Measurements from ENCODE around the gene IFNA6.
"Not testable (repeated sequence)": the region's sequence is repeated elsewhere in the genome, so short reads cannot be mapped to it uniquely, and the experiment has no call there.

IFNA6 gene

DNA sequence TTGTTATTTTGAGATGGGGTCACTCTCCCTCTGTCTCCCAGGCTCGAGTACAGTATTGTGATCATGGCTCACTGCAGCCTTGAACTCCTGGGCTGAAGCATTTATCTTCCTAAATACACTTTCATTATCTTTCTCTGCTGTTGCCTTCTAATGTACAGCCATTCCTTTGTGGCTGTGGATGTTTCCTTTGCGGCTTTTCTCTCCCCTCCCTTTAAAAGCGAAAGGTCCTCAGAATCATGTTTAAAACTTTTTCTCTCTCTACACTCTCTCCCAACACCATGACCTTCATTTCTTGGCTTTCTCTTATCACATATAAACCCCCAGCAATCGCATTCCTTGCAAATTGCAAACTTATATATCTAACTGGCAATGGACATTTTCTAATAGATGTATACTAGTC is 32.9 kb upstream of the IFNA6 start:
- no peak for TF ChIP-seq CTCF (IDR thresholded peaks at IDR 0.05; ENCODE audit: insufficient read depth, low read depth, low read length, missing control alignments)
- no peak overlapping the region for H3K4me3 ChIP-seq (ENCODE audit: low read depth, low read length)
- DNase-seq (ENCODE audit: low read depth): no peak

- TF ChIP-seq CTCF (IDR thresholded peaks at IDR 0.05; ENCODE audit: insufficient read depth, low read depth, low read length, missing control alignments): no peak
- H3K4me3 ChIP-seq (ENCODE audit: low read depth, low read length): peak overlapping the region; percentile 28
- DNase-seq (ENCODE audit: low read depth): peak; percentile 90
Observed at GRCh38 chr9:21381448-21382339, 31.0 kb upstream of the IFNA6 start.

GRCh38 chr9:21371467-21371866 is 20.8 kb upstream of the IFNA6 start:
- not testable (repeated sequence) for DNase-seq (ENCODE audit: low read depth); H3K4me3 ChIP-seq (ENCODE audit: low read depth, low read length)

GRCh38 chr9:21367957-21368356 is 17.3 kb upstream of the IFNA6 start, which contains the start of gene IFNA13:
IFNA13 (minus strand) TSS chr9:21368057; CDS start chr9:21368010, 47 bp downstream.
- no peak for TF ChIP-seq CTCF (IDR thresholded peaks at IDR 0.05; ENCODE audit: insufficient read depth, low read depth, low read length, missing control alignments)
- H3K4me3 ChIP-seq (ENCODE audit: low read depth, low read length): no peak within 1 kb of the TSS
- DNase-seq (ENCODE audit: low read depth): no peak

GRCh38 chr9:21367169-21367568 is 16.5 kb upstream of the IFNA6 start:
- not testable (repeated sequence) for H3K4me3 ChIP-seq (ENCODE audit: low read depth, low read length)

GRCh38 chr9:21362287-21362686 is 11.6 kb upstream of the IFNA6 start:
- DNase-seq (ENCODE audit: low read depth): no peak
- H3K4me3 ChIP-seq (ENCODE audit: low read depth, low read length): no peak overlapping the region
- no peak for TF ChIP-seq CTCF (IDR thresholded peaks at IDR 0.05; ENCODE audit: insufficient read depth, low read depth, low read length, missing control alignments)

More at GRCh38 chr9:21367169-21367568, 16.5 kb upstream of the IFNA6 start:
- DNase-seq (ENCODE audit: low read depth): peak; percentile 41

DNA sequence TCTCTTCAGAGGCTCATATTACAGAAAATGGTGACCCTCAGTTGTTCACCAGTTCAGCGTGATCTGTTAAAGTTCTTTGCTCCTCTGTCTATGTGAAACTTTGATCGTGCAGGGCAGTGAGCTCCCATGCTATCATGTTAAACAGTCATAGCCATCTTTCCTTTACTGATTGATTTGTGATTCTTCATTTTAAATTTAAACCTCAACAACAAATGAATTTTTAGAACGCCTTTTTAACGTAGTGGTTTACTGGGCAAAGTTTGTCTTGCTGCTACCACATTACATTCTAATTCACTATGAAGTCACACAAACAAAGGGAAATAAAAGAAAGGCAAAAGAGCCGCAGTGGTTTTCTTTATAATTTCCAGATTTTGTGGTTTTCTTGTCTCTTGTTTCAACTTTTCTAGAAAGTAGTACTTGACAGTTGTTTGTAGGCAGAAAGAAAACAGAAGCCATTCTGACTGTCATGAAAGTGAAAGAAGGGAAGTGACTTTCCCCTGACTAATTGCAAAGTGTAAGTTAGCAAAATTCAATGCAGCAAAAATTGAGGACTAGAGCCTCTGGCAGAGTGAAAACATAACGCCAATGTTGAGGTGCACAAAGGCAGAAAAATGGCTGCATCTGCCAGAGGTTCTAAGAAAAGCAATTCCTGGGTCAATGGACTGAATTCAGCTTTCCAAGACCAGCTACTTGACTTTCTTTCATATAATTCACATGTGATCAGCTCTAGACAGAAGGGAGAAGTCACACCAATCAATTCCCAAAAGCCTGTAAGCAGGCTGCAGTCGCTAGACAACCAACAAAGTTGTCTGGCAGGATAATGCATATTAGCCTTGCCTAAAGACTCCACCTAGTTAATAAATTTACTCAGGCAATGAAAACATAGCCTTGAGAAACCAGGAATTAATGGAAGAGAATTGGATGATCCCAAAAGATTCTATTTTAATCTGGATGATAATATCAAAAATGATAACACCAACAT is 7.1 kb upstream of the IFNA6 start:
- TF ChIP-seq CTCF (IDR thresholded peaks at IDR 0.05; ENCODE audit: insufficient read depth, low read depth, low read length, missing control alignments): no peak
- no peak overlapping the region for H3K4me3 ChIP-seq (ENCODE audit: low read depth, low read length)
- peak; percentile 71 for DNase-seq (ENCODE audit: low read depth)

Data from GM12865 (cell line).